ENCODE results near the gene HOXA7. TPM values are rescaled to one million over a fixed set of nuclear protein-coding genes. Genes with fewer than 3 reads are reported as not detected.

HOXA7 gene
- total RNA-seq, 1 donor from 2014 or later: not detected

DNA sequence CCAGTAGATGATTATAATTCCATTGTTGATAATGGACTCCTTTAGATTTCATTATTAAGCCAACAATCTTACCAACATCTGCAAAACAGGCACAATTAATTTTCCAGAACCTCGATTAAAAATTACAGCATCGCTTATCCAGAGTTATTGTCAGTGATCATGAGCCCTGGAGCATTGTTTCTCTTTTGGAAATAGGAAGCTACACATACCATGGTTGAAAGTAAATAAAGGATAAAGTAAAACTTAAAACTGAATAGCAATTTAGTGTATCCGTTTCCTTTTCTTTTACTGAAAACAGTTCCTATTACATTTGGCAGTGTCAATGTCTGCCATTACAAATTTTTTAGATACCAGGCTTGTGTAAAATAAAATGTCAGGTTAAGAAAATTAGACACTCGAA, 44.1 kb downstream of the HOXA7 start:
- H3K27me3 Mint-ChIP-seq: peaks cover 5% of the 10 kb centered on the region
- no peaks in the 10 kb centered on the region for H3K9me3 Mint-ChIP-seq
- H3K4me3 Mint-ChIP-seq: no peak overlapping the region
- intact Hi-C loops (cut with micrococcal nuclease): no loop called here
- H3K4me1 Mint-ChIP-seq: no peaks in the 10 kb centered on the region
- DNase-seq: no peak
- no peaks in the 10 kb centered on the region for H3K36me3 Mint-ChIP-seq (ENCODE audit: low read depth)
- H3K27ac Mint-ChIP-seq: no peak overlapping the region

DNA sequence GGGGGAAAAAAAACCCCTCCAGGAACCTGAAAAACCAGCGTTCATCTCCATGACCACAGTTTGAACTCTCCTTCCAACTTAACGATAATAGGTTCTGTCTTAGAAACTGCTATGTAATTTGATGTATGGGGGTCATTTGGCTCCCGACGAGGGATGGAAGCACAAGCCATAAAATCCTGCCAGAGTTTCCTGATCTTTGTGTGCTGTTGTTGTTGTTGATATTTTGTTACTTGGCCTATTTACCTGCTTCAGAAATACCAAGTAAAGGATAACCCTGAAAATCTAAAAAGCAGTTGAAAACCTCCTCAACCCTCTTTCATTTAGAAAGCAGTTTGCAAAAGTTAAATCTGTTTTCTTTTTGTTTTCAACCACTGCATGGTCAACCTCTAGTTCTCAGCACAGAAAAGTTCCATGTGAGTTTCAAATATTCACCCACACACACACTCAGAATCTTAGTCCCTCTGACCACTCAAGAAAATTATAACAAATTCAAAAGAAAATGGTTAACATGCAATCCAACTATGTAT, 44.7 kb downstream of the HOXA7 start:
- intact Hi-C loops (cut with micrococcal nuclease): no loop called here
- DNase-seq: no peak

DNA sequence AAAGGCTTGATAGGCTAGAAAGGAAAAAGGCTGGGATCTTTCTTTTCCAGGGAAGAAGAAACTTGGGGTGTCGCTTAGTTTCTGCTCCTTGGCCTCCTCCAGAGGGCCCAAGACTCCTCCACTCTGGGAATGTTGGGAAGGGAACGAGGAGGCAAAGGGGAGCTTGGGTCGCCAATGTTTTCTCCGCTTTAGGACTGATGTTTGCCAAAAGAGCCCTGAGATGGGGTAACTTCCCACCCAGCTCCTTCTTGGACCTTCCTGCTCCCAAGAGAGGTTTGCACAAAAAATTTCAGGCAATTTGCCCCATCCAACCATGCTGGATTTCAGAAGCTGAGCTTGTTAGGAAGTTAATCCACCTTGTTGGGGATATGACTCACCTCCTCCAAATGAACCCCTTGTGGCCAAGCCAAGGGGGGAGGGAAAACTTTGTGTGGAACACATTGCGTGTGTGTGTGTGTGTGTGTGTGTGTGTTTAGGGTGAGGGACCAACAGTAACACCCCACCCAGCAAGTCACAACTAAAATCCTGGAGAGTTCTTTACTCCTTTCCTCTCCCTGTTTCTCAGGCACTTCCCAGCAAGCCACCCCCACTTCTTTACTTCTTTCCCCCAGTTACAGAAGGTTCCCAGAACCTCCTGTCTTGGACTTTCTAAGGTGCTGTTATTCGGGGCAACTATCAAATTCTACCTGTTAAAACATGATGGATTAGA, 45.3 kb downstream of the HOXA7 start:
- Mint-ChIP-seq H3K4me3 (no peak overlapping the region), H3K36me3 (ENCODE audit: low read depth) (no peaks in the 10 kb centered on the region), H3K4me1 (no peaks in the 10 kb centered on the region), H3K9me3 (no peaks in the 10 kb centered on the region), H3K27me3 (peaks cover 5% of the 10 kb centered on the region), H3K27ac (no peak overlapping the region)
- intact Hi-C loops (cut with micrococcal nuclease): no loop called here
- no peak for DNase-seq

More for the DNA sequence above, 44.7 kb downstream of the HOXA7 start:
- Mint-ChIP-seq H3K4me3 (no peak overlapping the region), H3K9me3 (no peaks in the 10 kb centered on the region), H3K27ac (no peak overlapping the region), H3K4me1 (no peaks in the 10 kb centered on the region), H3K27me3 (peaks cover 5% of the 10 kb centered on the region), H3K36me3 (ENCODE audit: low read depth) (no peaks in the 10 kb centered on the region)

DNA sequence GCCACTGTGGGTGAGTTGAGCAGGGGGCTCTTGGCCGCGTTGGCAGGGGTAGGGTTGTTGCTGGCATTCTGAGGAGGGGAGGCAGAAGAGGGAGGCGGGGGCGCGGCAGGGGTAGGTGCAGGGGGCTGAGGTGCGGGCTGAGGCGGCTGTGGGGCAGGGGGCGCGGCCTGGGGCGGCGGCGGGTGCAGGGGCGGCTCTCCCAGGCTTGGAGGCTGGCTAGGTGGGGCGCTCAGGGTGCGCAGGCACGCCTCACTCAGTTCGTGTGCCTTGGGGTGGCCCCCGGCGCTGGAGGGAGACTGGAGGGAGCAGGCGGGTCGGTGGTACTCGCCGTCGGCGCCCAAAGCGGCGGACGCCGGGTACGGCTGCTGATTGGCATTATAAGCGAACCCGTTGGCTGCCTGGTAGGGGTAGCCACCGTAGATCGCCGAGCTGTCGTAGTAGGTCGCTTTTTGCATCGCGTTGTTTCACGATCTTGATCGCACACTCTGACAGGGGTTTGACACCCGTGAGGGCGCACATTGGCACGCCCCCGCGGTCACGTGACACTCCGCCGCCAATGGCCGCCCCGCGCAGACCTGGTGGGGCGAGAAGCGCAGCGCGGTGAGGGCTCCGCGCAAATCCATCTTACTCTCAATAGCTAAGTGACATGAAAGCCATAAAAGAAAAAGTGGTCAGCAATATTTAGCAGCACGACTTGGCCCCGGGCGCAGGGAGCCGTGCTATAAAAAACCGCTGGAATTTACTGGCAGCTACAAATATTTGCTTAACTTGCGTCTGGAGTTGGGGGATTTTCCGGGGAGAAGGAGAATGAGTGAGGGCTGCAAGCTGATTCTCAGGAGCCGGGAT, 46.1 kb downstream of the HOXA7 start:
- Mint-ChIP-seq H3K4me3 (no peak overlapping the region), H3K27ac (no peak overlapping the region), H3K27me3 (peaks cover 10% of the 10 kb centered on the region), H3K9me3 (no peaks in the 10 kb centered on the region), H3K36me3 (ENCODE audit: low read depth) (no peaks in the 10 kb centered on the region), H3K4me1 (no peaks in the 10 kb centered on the region)
- intact Hi-C loops (cut with micrococcal nuclease): no loop called here
- DNase-seq: no peak

DNA sequence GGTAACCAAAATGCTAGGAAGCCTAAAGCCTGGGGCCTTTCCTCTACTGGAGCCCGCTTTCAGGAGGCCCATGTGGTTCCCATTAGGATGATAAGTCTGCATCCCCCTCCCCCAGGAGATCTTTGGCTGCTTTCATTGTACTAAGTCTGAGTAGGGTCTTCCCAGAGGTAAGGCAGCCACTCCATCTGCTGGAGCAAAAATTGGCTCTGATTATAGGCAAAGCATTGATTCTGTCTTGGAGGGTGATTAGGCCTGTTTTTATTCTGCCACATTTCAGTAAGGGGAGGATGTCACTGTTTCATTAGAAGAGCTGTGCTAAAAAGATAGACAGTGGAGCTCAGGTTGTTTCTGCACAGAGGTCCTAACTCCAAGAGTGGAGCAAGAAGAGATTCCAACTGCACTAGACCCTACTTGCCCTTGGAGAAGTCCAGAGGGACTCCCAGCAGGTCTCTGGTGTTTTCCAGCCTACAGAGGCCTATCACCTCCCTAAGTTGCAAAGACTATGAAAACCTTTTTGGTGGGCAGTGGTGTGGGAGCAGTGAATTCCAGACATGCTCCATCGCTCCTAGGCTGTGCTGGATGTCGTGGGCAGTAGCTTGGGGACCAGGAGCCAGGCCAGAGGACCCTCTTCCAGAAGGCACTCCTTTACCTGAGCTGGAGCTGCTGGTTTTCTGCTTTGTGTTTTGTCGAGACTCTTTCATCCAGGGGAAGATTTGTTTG, 46.8 kb downstream of the HOXA7 start:
- Mint-ChIP-seq H3K4me3 (no peak overlapping the region), H3K4me1 (no peaks in the 10 kb centered on the region), H3K27ac (no peak overlapping the region), H3K27me3 (peaks cover 18% of the 10 kb centered on the region), H3K9me3 (no peaks in the 10 kb centered on the region), H3K36me3 (ENCODE audit: low read depth) (no peaks in the 10 kb centered on the region)
- DNase-seq: no peak
- intact Hi-C loops (cut with micrococcal nuclease): no loop called here

DNA sequence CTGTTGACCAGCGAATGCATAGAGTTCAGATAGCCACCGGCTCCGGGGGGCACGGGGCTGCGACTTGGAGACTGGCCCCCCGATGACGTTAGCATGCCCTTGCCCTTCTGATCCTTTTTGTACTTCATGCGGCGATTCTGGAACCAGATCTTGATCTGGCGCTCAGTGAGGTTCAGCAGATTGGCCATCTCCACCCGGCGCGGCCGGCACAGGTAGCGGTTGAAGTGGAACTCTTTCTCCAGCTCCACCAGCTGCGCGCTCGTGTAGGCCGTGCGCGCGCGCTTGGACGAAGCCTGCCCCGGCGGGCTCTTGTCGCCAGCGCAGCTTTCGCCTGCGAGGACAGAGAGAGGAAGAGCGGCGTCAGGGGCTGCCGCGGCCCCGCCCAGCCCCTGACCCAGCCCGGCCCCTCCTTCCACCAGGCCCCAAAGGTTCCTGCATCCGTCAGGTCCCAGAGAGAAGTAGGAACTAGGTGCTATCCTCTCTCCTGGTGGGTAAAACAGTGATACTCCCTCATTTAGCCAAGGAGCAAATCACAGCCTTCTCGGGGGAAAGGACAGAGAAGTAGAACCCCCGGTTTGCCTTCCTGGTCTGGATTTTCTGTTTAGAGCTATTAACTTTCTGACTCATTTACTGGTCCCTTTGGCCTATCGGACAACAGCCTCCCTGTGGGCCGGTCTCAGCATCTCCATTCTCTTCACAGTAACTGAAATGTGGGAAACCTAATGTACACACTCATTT, 47.9 kb downstream of the HOXA7 start:
- no peaks in the 10 kb centered on the region for H3K4me1 Mint-ChIP-seq
- peaks cover 28% of the 10 kb centered on the region for H3K27me3 Mint-ChIP-seq

DNA sequence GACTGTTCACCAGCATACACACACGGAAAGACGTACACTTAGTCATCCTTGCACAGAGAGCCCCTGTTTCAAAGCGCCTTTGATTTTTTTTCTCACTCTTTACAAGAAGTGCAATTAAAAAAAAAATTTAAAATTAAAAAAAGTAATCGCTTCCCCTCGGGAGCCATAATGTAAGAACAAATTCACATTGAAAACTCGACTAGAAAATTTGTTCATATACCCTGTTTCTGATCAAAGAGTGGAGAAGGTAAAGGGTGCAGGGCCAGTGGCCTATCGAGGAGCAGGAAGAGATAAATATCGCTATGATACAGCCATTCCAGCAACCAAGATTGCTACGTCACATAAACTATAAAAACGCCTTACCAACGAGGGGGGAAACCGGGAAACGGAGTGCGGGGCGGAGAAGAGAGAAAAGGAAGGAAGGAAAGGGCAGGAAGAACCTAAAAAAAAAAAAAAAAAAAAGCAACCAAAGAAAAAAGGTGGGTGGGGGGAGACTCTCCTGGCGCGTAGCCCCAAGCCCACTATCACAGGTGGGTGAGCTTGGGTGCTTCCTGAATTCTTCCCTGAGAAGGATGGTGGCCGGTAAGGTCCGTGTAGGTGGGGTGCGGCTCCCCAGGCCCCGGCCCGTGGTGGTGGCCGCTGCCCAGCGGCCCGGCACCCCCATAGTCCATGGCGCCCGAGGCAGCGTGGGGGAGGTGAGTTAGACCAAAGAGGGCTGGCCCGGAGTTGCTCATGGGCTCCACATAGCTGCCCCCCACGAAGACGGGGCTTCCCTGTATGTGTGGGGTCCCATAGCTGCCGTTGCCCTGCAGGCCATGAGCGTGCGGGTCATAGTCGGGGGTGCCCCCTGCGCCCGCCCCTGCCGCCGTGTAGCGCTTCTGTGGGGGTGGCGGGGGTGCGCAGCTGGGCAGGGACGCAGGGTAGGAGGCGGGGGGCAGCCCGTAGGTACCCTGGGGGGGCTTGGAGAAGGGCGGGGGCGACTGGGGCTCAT, 48.8 kb downstream of the HOXA7 start:
- no peak for DNase-seq
- Mint-ChIP-seq H3K27me3 (peaks cover 36% of the 10 kb centered on the region), H3K27ac (no peak overlapping the region), H3K4me3 (no peak overlapping the region), H3K9me3 (no peaks in the 10 kb centered on the region), H3K36me3 (ENCODE audit: low read depth) (no peaks in the 10 kb centered on the region), H3K4me1 (peaks cover 4% of the 10 kb centered on the region)
- intact Hi-C loops (cut with micrococcal nuclease): no loop called here

More for the DNA sequence above, 47.9 kb downstream of the HOXA7 start:
- no peaks in the 10 kb centered on the region for H3K36me3 Mint-ChIP-seq (ENCODE audit: low read depth)
- intact Hi-C loops (cut with micrococcal nuclease): no loop called here
- H3K27ac Mint-ChIP-seq: no peak overlapping the region
- DNase-seq: no peak
- no peak overlapping the region for H3K4me3 Mint-ChIP-seq
- H3K9me3 Mint-ChIP-seq: no peaks in the 10 kb centered on the region

DNA sequence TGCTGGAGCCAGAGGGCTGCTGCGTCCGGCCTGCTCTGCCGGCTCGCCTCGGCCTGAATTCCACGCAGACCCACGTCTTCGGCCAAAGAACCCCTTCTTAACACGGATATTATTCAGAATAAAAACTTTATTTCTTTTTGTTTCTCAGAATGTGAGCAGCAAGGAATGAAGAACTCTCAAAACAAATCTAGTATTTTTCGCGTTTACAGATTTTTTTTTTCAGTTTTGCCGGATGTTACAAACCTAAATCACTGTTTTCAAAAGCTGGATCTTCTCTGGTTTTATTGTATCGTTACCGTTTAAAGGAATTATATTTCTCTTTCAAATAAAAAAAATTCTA, 49.6 kb downstream of the HOXA7 start:
- Mint-ChIP-seq H3K9me3 (no peaks in the 10 kb centered on the region), H3K4me1 (peaks cover 4% of the 10 kb centered on the region), H3K4me3 (no peak overlapping the region), H3K36me3 (ENCODE audit: low read depth) (no peaks in the 10 kb centered on the region), H3K27me3 (peaks cover 41% of the 10 kb centered on the region), H3K27ac (no peak overlapping the region)
- intact Hi-C loops (cut with micrococcal nuclease): no loop called here
- no peak for DNase-seq

DNA sequence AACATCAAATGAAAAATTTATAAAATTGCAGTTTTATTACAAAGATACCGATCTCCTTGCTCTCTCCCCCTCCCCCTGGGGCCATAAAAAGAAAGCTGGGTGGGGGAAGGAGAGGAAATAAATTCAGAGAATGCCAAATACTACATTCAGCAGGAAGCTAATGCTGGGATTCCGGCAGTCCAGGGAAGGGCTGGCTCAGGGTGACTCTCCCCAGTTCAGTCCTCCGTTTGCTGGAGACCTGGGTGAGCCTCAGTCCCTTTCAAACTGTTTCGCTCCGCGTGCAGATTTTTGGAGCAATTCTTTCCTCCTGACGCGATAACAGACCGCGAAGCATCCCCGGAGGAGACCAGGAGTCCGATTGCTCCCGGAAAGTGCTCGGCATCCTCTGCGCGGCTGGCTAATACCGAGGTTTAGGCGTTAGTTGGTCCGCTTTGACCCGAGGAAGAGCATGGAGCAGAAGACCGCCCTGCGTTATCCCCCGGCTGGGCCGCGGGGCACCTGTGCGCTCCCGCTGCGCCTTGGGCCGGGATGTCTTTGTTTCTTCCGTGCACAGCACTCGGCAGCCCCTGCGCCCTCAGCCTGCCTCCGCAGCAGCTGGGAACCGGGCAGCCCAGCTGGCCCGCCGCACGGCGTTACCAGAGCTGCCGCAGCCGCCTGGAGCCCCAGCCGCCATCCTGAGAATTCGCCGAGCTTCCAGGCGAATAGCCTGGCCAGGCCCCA, 50.1 kb downstream of the HOXA7 start:
- intact Hi-C loops (cut with micrococcal nuclease): no loop called here
- H3K27ac Mint-ChIP-seq: no peak overlapping the region
- H3K4me1 Mint-ChIP-seq: peaks cover 4% of the 10 kb centered on the region
- no peak overlapping the region for H3K4me3 Mint-ChIP-seq
- H3K27me3 Mint-ChIP-seq: peaks cover 44% of the 10 kb centered on the region
- no peaks in the 10 kb centered on the region for H3K9me3 Mint-ChIP-seq
- no peaks in the 10 kb centered on the region for H3K36me3 Mint-ChIP-seq (ENCODE audit: low read depth)
- no peak for DNase-seq

DNA sequence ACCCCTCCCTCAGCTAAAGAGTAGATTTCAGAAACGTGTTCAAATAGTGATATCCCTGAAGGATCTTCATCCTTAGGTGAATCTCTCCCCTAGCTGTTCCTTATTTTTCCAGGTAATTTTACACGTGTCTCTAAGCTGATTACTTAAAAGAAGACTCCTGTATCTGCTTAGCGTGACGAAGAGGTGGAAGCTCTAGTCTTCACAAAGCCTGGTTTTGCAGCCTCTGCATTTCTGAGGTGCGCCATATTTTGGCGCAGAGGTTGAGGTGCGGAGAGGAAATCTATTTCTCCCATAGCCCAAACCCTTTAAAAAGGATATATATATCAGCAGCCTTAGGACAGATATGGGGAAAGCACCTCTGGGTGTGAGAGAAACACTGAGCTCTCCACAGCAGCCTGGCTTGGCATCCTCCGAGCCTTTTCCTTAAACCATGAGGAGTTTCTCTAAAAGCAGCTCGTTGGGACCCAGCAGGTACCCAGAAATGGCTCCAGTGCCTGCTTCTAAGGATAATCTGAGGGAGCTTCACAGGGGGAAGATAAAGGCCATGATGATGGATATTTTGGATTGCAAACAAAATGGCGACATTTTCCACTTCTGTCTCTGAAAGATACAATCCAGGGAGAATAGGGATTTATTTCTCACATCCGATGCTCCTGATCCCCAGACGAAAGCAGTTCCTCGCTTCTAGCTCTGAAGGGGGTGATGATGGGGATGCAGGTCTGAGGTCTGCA, 51.0 kb downstream of the HOXA7 start:
- Mint-ChIP-seq H3K27me3 (peaks cover 53% of the 10 kb centered on the region), H3K27ac (no peak overlapping the region), H3K36me3 (ENCODE audit: low read depth) (peaks cover 2% of the 10 kb centered on the region), H3K4me3 (no peak overlapping the region), H3K9me3 (no peaks in the 10 kb centered on the region), H3K4me1 (peaks cover 4% of the 10 kb centered on the region)
- intact Hi-C loops (cut with micrococcal nuclease): no loop called here
- no peak for DNase-seq

DNA sequence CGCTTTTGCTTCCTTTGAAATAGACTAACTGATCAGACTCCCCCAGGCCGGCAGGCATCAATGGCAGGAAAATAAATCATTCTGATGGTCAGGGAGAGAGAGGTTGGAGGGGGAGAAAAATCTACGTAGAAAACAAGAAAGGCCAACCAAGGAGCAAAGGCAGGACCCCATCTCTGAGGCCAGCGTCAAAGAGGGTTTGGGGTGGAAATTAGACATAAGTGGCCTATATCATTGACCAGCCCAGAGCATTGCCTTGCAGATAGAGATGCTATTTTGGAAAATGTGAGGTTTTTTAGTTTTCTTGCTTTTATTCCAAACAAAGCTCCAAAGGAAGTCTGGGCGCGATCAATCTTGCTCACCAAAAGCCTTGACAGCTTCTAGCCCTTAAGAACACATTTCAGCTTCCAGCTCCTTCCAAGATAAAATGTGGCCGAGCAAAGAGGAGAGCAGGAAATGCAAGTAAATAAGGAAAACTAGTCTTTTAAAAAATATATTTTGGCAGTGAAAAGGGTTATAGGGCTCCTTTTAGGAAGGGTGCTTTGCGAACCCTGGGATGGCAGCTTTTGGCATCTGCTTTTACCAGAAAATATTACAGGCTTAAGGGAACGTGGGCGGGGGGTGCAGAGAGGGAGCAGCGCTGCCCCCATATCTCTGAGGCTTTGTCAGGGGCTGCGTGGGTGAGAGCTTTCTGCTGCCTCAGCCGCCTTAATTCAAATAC, 52.0 kb downstream of the HOXA7 start:
- no peak overlapping the region for H3K27ac Mint-ChIP-seq
- intact Hi-C loops (cut with micrococcal nuclease): no loop called here
- H3K9me3 Mint-ChIP-seq: no peaks in the 10 kb centered on the region
- peaks cover 4% of the 10 kb centered on the region for H3K4me1 Mint-ChIP-seq
- no peak for DNase-seq
- peaks cover 4% of the 10 kb centered on the region for H3K36me3 Mint-ChIP-seq (ENCODE audit: low read depth)
- no peak overlapping the region for H3K4me3 Mint-ChIP-seq
- H3K27me3 Mint-ChIP-seq: peaks cover 62% of the 10 kb centered on the region
